ENCODE measurements around the gene EPHB2. TPM values are rescaled to one million over a fixed set of nuclear protein-coding genes. Genes with fewer than 3 reads are reported as not detected.

Gene EPHB2
- total RNA-seq, 1 experiment from 2014 or later: 18.5 TPM

- no peak for TF ChIP-seq CDX4 (CRISPR knock-in tag; IDR thresholded peaks at IDR 0.05; ENCODE audit: borderline replicate concordance)
These were observed 184.7 kb downstream of the EPHB2 start (continued) for GRCh38 chr1:22895357-22895756.

- ChIA-PET POLR2A (no interaction called here), CTCF (interaction anchor here (1.1 kb wide), 1 partner anchor 9 kb away, joined by 3 read pairs; no protein-coding TSS in a partner anchor)
- no peaks in the 10 kb centered on the region for H3K9me3 Mint-ChIP-seq
- no peaks in the 10 kb centered on the region for H3K4me1 Mint-ChIP-seq
- H3K36me3 Mint-ChIP-seq: peaks cover 7% of the 10 kb centered on the region; the same call in 1 of the 2 replicates
- DNase-seq (ENCODE audit: low spot score): no peak
- no peak for ATAC-seq
- no peak overlapping the region for H3K27ac Mint-ChIP-seq
- no peak overlapping the region for H3K4me3 Mint-ChIP-seq
- no peaks in the 10 kb centered on the region for H3K27me3 Mint-ChIP-seq (ENCODE audit: low read depth)
- no peak for TF ChIP-seq ATF6 (CRISPR knock-in tag; IDR thresholded peaks at IDR 0.05)
- TF ChIP-seq PREB (CRISPR knock-in tag; IDR thresholded peaks at IDR 0.05; ENCODE audit: borderline replicate concordance): no peak
- no peak for TF ChIP-seq EMX1 (CRISPR knock-in tag; IDR thresholded peaks at IDR 0.05)
- TF ChIP-seq USF1 (CRISPR knock-in tag; IDR thresholded peaks at IDR 0.05): no peak
- TF ChIP-seq ZNF396 (CRISPR knock-in tag; IDR thresholded peaks at IDR 0.05; ENCODE audit: borderline replicate concordance): no peak
- TF ChIP-seq TEAD1 (CRISPR knock-in tag; IDR thresholded peaks at IDR 0.05): no peak
These were observed 185.5 kb downstream of the EPHB2 start for GRCh38 chr1:22896184-22896583.

GRCh38 chr1:22900451-22900850, 189.8 kb downstream of the EPHB2 start:
- Mint-ChIP-seq H3K4me3 (no peak overlapping the region), H3K36me3 (no peaks in the 10 kb centered on the region), H3K27ac (no peak overlapping the region), H3K27me3 (ENCODE audit: low read depth) (no peaks in the 10 kb centered on the region), H3K9me3 (no peaks in the 10 kb centered on the region), H3K4me1 (no peaks in the 10 kb centered on the region)
- ChIA-PET CTCF (interaction anchor here (1.2 kb wide), 1 partner anchor 38 kb away, joined by 5 read pairs; no protein-coding TSS in a partner anchor), POLR2A (no interaction called here)
- TF ChIP-seq ATF1 (CRISPR knock-in tag; IDR thresholded peaks at IDR 0.05) (no peak), ATF3 (CRISPR knock-in tag; conservative IDR thresholded peaks at IDR 0.05) (no peak), IRF2 (CRISPR knock-in tag; IDR thresholded peaks at IDR 0.05; ENCODE audit: borderline replicate concordance, low read depth) (no peak), FOXK1 (CRISPR knock-in tag; IDR thresholded peaks at IDR 0.05) (no peak), JAZF1 (CRISPR knock-in tag; IDR thresholded peaks at IDR 0.05) (no peak), TCF7 (CRISPR knock-in tag; IDR thresholded peaks at IDR 0.05; ENCODE audit: low read depth) (no peak), ZNF423 (CRISPR knock-in tag; IDR thresholded peaks at IDR 0.05) (no peak), FOXP4 (CRISPR knock-in tag; IDR thresholded peaks at IDR 0.05) (no peak), MXD4 (CRISPR knock-in tag; IDR thresholded peaks at IDR 0.05; ENCODE audit: borderline replicate concordance) (no peak), ATF6 (CRISPR knock-in tag; IDR thresholded peaks at IDR 0.05) (no peak), AR (CRISPR knock-in tag; IDR thresholded peaks at IDR 0.05) (no peak), USF1 (CRISPR knock-in tag; IDR thresholded peaks at IDR 0.05) (no peak)
- DNase-seq (ENCODE audit: low spot score) (no peak), ATAC-seq (no peak)
